AG04449 (cell line): ENCODE results near the gene ZDHHC9.

Source experiments
- CTCF ChIA-PET: fragments of 350-600 bp; formaldehyde crosslinking; extraction: SDS; loops from one replicate; lab custom pipeline; 2021; ENCODE audit warnings: antibody characterized with exemption; lab: Yijun Ruan, JAX
- POLR2A ChIA-PET: fragments of 400-600, 350-600 bp; formaldehyde crosslinking; extraction: SDS; loops from one replicate; lab custom pipeline; 2020; ENCODE audit warnings: antibody characterized with exemption, inconsistent platforms; lab: Yijun Ruan, JAX
- DNase-seq: peaks from one replicate; pipeline ENCODE4 v3.0.0-alpha.2; 2010; ENCODE audit warnings: low read depth, low spot score
- H3K4me3 ChIP-seq: 2 replicates; pipeline ENCODE4 v1.5.1; 2011; ENCODE audit warnings: low read depth, mild to moderate bottlenecking, control low read depth, low read length
- TF ChIP-seq, protein P1 (sequence below): IDR thresholded peaks from one replicate; pipeline ENCODE4 v1.5.1; 2011; ENCODE audit warnings: mild to moderate bottlenecking, moderate library complexity, low read length, control low read depth, inconsistent platforms; ENCODE audit not compliant: insufficient read depth; ENCODE audit errors: missing control alignments

ZDHHC9 gene

DNA sequence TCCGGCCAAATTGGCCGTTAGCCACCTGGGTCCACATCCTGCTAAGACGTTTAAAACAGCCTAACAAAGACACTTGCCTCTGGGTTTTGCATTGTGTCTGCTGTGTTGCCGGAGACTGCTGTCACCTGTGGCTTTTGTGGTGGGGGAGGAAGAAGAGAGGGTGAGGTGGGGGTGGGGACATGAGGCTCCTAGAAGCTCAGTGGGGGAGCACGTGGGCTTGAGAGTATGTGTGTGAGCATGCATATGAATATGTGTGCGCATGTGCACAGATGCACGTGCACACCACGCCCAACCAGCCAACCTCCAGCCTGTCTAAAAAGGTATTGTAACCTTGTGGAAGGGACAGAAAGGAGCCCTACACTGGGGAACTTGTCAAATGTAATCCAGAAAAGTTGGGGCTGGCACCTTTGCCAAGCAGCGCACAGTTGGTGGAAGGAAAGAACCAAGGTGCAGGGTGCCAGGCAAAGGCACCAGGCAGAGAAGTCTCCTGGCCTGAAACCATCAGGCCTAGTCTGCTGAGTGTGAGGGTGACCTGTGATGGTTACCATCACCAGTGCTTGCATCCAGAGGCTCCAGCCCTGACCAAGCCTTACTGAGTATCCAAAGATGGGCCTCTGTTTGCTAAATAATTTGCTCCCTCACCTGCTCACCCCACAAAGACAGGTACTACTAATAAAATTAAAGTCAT is 74.1 kb downstream of the ZDHHC9 start:
- TF ChIP-seq, protein P1, sequence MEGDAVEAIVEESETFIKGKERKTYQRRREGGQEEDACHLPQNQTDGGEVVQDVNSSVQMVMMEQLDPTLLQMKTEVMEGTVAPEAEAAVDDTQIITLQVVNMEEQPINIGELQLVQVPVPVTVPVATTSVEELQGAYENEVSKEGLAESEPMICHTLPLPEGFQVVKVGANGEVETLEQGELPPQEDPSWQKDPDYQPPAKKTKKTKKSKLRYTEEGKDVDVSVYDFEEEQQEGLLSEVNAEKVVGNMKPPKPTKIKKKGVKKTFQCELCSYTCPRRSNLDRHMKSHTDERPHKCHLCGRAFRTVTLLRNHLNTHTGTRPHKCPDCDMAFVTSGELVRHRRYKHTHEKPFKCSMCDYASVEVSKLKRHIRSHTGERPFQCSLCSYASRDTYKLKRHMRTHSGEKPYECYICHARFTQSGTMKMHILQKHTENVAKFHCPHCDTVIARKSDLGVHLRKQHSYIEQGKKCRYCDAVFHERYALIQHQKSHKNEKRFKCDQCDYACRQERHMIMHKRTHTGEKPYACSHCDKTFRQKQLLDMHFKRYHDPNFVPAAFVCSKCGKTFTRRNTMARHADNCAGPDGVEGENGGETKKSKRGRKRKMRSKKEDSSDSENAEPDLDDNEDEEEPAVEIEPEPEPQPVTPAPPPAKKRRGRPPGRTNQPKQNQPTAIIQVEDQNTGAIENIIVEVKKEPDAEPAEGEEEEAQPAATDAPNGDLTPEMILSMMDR: no peak
- H3K4me3 ChIP-seq: no peak overlapping the region
- ChIA-PET CTCF (no interaction called here), POLR2A (no interaction called here)
- no peak for DNase-seq

DNA sequence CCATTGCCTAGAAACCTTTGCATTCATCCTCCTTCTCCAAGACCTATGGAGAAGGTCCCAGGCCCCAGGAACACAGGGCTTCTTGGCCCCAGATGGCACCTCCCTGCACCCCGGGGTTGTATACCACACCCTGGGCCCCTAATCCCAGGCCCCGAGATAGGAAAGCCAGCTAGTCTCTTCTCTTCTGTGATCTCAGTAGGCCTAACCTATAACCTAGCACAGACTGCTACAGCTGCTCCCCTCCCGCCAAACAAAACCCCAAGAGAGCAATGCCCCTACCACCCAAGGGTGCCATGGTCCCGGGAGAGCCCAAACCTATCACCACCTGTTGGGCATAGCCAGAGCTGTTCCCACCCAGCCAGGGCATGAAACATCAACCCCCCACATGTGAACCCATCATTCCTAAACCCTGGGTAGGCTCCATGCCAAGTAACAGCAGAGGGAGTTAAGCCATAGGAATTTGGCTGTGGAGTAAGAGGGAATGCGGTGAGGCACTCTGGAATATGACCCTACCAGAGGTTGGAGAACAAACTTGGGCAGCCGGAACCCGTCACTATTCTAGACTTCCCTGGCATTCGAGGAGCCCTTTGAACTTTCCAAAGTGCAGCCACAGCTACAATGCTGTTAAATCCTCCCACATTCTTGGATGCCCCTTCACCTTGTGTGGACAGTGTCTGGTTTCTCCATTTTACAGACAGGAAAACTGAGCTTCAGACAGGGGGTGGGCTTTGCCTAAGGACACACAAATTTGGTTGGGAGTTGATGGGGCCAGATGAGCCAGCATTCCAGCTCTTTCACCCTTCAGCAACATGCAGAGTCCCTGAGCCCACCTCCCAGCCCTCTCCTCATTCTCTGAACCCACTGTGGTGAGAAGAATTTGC is 74.9 kb downstream of the ZDHHC9 start:
- ChIA-PET POLR2A (no interaction called here), CTCF (no interaction called here)
- DNase-seq: no peak
- TF ChIP-seq, protein P1: no peak
- no peak overlapping the region for H3K4me3 ChIP-seq

DNA sequence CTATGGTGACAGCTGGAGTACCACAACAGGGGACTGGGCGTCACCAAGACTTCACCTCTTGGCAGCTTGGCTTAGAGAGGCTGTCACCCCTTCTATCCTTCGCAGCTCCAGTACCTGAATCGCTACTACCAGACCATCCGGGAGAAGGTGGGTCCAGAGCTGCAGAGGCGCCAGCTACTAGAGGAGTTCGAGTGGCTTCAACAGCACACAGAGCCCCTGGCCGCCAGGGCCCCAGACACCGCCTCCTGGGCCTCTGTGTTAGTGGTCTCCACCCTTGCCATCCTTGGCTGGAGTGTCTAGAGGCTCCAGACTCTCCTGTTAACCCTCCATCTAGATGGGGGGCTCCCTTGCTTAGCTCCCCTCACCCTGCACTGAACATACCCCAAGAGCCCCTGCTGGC is 75.5 kb downstream of the ZDHHC9 start:
- POLR2A ChIA-PET: no interaction called here
- DNase-seq: no peak
- TF ChIP-seq, protein P1: no peak
- CTCF ChIA-PET: no interaction called here
- H3K4me3 ChIP-seq: no peak overlapping the region

DNA sequence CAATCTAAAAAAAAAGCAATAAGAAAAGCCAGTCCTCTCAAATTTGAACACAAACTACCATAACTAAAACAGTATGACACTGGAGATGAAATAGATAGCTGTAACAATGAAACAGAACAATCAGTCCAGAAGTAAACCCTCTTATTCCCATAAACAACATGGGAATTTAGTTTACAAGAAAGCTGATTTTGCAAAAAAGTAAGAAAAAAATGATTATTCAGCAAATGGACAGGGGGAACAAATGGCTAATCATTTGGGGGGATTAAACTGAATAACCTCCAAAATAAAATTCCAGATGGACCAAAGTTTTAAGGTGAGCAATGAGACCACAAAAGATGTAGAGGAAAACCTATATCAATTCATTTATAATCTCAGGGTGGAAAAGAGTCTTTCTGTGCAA is 80.0 kb downstream of the ZDHHC9 start:
- no peak for DNase-seq
- POLR2A ChIA-PET: no interaction called here

DNA sequence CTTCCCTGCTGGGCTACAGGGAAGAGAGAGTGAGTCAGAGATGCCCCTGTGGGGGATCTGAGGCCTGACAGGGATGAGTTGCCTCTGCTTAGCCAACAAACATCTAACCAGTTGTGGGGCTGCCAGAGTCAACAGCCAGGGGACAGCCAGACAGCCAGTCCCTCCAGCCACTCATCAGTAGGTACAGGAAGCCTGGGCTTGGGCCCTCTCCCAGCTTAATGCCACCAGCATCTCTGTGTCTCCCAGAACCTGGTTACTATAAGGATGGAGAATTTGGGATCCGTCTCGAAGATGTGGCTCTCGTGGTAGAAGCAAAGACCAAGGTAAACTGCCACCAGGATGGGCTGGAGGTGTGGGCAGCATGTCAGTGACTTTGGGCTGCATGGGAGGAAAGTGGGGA is 81.2 kb downstream of the ZDHHC9 start:
- H3K4me3 ChIP-seq: no peak overlapping the region
- TF ChIP-seq, protein P1: no peak
- no peak for DNase-seq
- ChIA-PET CTCF (no interaction called here), POLR2A (no interaction called here)

More for the DNA sequence above, 80.0 kb downstream of the ZDHHC9 start:
- CTCF ChIA-PET: no interaction called here
- TF ChIP-seq, protein P1: no peak
- no peak overlapping the region for H3K4me3 ChIP-seq

DNA sequence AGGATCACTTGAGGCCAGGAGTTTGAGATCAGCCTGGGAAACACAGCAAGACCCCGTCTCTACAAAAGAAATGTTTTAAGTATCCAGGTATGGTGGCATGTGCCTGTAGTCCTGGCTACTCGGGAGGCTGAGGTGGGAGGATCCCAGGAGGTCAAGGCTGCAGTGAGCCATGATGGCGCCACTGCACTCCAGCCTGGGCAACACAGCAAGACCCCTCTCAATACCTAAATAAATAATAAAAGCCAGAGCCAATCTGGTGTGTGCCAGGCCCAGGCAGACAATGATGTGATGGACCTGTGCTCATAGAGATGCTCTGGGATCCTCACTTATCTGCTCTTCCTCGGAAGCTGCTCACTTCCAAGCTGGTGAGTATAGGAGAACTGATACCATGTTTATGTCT is 82.1 kb downstream of the ZDHHC9 start:
- no peak for DNase-seq
- CTCF ChIA-PET: no interaction called here
- POLR2A ChIA-PET: no interaction called here
- H3K4me3 ChIP-seq: no peak overlapping the region
- TF ChIP-seq, protein P1: no peak
